H1 (cell line): ENCODE results near the gene ACMSD. TPM values are rescaled to one million over a fixed set of nuclear protein-coding genes. Genes with fewer than 3 reads are reported as not detected.

Source experiments
- BACH1 ChIP-seq: IDR thresholded peaks from 2 replicates; pipeline ENCODE4 v1.6.1; 2012; ENCODE audit warnings: low read length, improper control_type of control experiment
- CHD2 ChIP-seq: IDR thresholded peaks from 2 replicates; pipeline ENCODE4 v1.6.1; 2012; ENCODE audit warnings: low read length, improper control_type of control experiment
- CTBP2 ChIP-seq: IDR thresholded peaks from 2 replicates; pipeline ENCODE4 v1.7.0; 2011; ENCODE audit warnings: borderline replicate concordance, mild to moderate bottlenecking, moderate library complexity, mixed read lengths, low read length; ENCODE audit not compliant: insufficient read depth, insufficient read length
- POLR2A ChIP-seq, 2 experiments: IDR thresholded peaks; 1 replicate in 1 of 2; 2 replicates in 1 of 2; pipeline ENCODE4 v1.6.1; 2011; ENCODE audit warnings: low read depth in 2 of 2, low read length in 2 of 2, mild to moderate bottlenecking in 2 of 2; ENCODE audit errors: control extremely low read depth in 1 of 2
- RFX5 ChIP-seq: IDR thresholded peaks from 2 replicates; pipeline ENCODE4 v1.6.1; 2011; ENCODE audit warnings: low read depth, low read length, improper control_type of control experiment, borderline replicate concordance
- SIRT6 ChIP-seq: IDR thresholded peaks from one replicate; pipeline ENCODE4 v1.7.1; 2012; ENCODE audit warnings: low read length, inconsistent platforms
- TCF12 ChIP-seq: IDR thresholded peaks from 2 replicates; pipeline ENCODE4 v1.6.1; 2011; ENCODE audit warnings: low read depth, mild to moderate bottlenecking, low read length
- TEAD4 ChIP-seq: IDR thresholded peaks from 2 replicates; pipeline ENCODE4 v1.6.1; 2012; ENCODE audit warnings: low read depth, low read length, inconsistent platforms, mixed read lengths
- polyA plus RNA-seq, 7 experiments: library from polyadenylated mRNA; depleted of rRNA in 3 of 7; stranded (reverse) in 5 of 7; unstranded in 2 of 7; fragments of >200 nt in 5 of 7; fragments of 200-250 nt in 2 of 7; gene quantifications; 1 replicate in 5 of 7; 2 replicates in 1 of 7; 4 replicates in 1 of 7; pipeline versions ENCODE4 v1.2.1 to v1.2.3, GENCODE V29; 2011 to 2013; ENCODE audit warnings: missing spikeins in 2 of 7, mixed read lengths in 2 of 7
- total RNA-seq: library from RNA; stranded (reverse); fragmentation: NEBNext Ultra II Directional; extraction: Animal tissue kit (Norgen Biotek cat#: 25700); gene quantifications from 2 replicates; pipeline ENCODE4 v1.2.1, GENCODE V29; 2021
- TF ChIP-seq, protein P1 (sequence below): fragments of 300-600 bp; sonication (generic); IDR thresholded peaks from 2 replicates; pipeline ENCODE4 v1.7.1; 2012; ENCODE audit warnings: low read length, moderate library complexity, mild to moderate bottlenecking, inconsistent platforms; ENCODE audit not compliant: insufficient replicate concordance

ACMSD gene
- total and polyA plus RNA-seq, 2 of the 8 experiments (the other 6 are each of a cell fraction or from before 2014, with no cell fraction given) = not detected

DNA sequence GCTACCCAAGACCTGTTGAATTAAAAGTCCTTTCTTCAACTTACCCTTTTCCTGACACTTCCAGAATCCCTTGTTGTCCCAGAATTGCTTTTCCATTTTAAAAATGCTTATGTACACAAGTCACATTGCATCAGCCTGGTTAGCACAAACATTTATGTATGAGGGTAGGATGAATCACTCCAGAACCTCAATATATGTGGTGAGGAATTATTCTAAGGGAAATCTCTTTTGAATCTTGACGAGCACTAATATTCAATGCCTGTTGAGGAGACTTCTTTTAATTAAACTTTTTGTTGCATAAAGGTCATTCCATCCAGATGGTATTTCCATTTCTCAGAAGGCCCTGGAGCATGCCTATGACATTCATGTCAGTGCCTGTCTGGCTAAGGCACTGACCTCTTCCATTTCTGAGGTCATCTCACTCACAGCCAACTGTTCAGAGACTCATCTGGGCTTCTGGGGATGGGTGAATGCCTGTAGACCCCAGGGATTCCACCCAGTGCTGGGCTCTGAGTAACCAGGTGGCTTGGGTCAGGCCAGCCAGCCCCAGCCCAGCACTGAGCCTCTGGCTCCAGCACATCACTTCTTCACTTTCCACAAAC lies 28.2 kb downstream of the ACMSD start (continued):
- TF ChIP-seq, protein P1, sequence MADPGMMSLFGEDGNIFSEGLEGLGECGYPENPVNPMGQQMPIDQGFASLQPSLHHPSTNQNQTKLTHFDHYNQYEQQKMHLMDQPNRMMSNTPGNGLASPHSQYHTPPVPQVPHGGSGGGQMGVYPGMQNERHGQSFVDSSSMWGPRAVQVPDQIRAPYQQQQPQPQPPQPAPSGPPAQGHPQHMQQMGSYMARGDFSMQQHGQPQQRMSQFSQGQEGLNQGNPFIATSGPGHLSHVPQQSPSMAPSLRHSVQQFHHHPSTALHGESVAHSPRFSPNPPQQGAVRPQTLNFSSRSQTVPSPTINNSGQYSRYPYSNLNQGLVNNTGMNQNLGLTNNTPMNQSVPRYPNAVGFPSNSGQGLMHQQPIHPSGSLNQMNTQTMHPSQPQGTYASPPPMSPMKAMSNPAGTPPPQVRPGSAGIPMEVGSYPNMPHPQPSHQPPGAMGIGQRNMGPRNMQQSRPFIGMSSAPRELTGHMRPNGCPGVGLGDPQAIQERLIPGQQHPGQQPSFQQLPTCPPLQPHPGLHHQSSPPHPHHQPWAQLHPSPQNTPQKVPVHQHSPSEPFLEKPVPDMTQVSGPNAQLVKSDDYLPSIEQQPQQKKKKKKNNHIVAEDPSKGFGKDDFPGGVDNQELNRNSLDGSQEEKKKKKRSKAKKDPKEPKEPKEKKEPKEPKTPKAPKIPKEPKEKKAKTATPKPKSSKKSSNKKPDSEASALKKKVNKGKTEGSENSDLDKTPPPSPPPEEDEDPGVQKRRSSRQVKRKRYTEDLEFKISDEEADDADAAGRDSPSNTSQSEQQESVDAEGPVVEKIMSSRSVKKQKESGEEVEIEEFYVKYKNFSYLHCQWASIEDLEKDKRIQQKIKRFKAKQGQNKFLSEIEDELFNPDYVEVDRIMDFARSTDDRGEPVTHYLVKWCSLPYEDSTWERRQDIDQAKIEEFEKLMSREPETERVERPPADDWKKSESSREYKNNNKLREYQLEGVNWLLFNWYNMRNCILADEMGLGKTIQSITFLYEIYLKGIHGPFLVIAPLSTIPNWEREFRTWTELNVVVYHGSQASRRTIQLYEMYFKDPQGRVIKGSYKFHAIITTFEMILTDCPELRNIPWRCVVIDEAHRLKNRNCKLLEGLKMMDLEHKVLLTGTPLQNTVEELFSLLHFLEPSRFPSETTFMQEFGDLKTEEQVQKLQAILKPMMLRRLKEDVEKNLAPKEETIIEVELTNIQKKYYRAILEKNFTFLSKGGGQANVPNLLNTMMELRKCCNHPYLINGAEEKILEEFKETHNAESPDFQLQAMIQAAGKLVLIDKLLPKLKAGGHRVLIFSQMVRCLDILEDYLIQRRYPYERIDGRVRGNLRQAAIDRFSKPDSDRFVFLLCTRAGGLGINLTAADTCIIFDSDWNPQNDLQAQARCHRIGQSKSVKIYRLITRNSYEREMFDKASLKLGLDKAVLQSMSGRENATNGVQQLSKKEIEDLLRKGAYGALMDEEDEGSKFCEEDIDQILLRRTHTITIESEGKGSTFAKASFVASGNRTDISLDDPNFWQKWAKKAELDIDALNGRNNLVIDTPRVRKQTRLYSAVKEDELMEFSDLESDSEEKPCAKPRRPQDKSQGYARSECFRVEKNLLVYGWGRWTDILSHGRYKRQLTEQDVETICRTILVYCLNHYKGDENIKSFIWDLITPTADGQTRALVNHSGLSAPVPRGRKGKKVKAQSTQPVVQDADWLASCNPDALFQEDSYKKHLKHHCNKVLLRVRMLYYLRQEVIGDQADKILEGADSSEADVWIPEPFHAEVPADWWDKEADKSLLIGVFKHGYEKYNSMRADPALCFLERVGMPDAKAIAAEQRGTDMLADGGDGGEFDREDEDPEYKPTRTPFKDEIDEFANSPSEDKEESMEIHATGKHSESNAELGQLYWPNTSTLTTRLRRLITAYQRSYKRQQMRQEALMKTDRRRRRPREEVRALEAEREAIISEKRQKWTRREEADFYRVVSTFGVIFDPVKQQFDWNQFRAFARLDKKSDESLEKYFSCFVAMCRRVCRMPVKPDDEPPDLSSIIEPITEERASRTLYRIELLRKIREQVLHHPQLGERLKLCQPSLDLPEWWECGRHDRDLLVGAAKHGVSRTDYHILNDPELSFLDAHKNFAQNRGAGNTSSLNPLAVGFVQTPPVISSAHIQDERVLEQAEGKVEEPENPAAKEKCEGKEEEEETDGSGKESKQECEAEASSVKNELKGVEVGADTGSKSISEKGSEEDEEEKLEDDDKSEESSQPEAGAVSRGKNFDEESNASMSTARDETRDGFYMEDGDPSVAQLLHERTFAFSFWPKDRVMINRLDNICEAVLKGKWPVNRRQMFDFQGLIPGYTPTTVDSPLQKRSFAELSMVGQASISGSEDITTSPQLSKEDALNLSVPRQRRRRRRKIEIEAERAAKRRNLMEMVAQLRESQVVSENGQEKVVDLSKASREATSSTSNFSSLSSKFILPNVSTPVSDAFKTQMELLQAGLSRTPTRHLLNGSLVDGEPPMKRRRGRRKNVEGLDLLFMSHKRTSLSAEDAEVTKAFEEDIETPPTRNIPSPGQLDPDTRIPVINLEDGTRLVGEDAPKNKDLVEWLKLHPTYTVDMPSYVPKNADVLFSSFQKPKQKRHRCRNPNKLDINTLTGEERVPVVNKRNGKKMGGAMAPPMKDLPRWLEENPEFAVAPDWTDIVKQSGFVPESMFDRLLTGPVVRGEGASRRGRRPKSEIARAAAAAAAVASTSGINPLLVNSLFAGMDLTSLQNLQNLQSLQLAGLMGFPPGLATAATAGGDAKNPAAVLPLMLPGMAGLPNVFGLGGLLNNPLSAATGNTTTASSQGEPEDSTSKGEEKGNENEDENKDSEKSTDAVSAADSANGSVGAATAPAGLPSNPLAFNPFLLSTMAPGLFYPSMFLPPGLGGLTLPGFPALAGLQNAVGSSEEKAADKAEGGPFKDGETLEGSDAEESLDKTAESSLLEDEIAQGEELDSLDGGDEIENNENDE = no peak
- no peak for TF ChIP-seq RFX5
- TF ChIP-seq SIRT6 = no peak
- no peak for TF ChIP-seq TEAD4
- no peak for TF ChIP-seq CHD2
- no peak for TF ChIP-seq BACH1
- TF ChIP-seq CTBP2 = no peak
- TF ChIP-seq TCF12 = no peak
- no peak for TF ChIP-seq POLR2A (IDR thresholded peaks at IDR 0.05; ENCODE audit: control extremely low read depth in 1 of 2, low read depth in 2 of 2, low read length in 2 of 2)
- TF ChIP-seq, all 59 proteins: peak for 0
